AG09319 (cell line): ENCODE data around the gene SPEG.

ENCODE experiments used
- DNase-seq: peaks from one replicate; pipeline ENCODE4 v3.0.0-alpha.2; 2010; ENCODE audit warnings: low read depth; ENCODE audit errors: extremely low read depth
- CTCF ChIP-seq: IDR thresholded peaks from 2 replicates; pipeline ENCODE4 v1.5.1; 2011; ENCODE audit warnings: low read depth, mild to moderate bottlenecking, inconsistent platforms, low read length, moderate library complexity

Gene SPEG

GRCh38 chr2:219415580-219416234 is 18.9 kb upstream of the SPEG start:
- no peak for TF ChIP-seq CTCF
- DNase-seq: no peak

- no peak for TF ChIP-seq CTCF
Measured at GRCh38 chr2:219416235-219416602, 18.4 kb upstream of the SPEG start.

GRCh38 chr2:219416938-219417337 is 17.7 kb upstream of the SPEG start:
- DNase-seq: no peak
- no peak for TF ChIP-seq CTCF

More at GRCh38 chr2:219416235-219416602, 18.4 kb upstream of the SPEG start:
- DNase-seq: no peak

GRCh38 chr2:219417374-219417773 is 17.3 kb upstream of the SPEG start:
- TF ChIP-seq CTCF: no peak
- no peak for DNase-seq

- DNase-seq: no peak
- TF ChIP-seq CTCF: no peak
Measured at GRCh38 chr2:219418155-219419011, 16.3 kb upstream of the SPEG start, which contains the start of gene DES. Gene DES, plus strand, starts transcription at chr2:219418377. Its CDS starts 86 bp downstream, at chr2:219418463.

- no peak for DNase-seq
- no peak for TF ChIP-seq CTCF
Measured at GRCh38 chr2:219419012-219419324, 15.7 kb upstream of the SPEG start.
